CD4-positive, alpha-beta T cell treated with Interleukin-17A for 4 hours (primary cell): ENCODE measurements around the gene EFCAB8.

Experiments
- DNase-seq: peaks from one replicate; pipeline ENCODE4 v3.0.0-alpha.2; 2020; ENCODE audit warnings: mixed read lengths

The EFCAB8 gene

GRCh38 chr20:33009214-33010132 lies 150.8 kb downstream of the EFCAB8 start:
- no peak for DNase-seq

GRCh38 chr20:33010133-33010504 lies 151.4 kb downstream of the EFCAB8 start:
- DNase-seq = no peak

DNA sequence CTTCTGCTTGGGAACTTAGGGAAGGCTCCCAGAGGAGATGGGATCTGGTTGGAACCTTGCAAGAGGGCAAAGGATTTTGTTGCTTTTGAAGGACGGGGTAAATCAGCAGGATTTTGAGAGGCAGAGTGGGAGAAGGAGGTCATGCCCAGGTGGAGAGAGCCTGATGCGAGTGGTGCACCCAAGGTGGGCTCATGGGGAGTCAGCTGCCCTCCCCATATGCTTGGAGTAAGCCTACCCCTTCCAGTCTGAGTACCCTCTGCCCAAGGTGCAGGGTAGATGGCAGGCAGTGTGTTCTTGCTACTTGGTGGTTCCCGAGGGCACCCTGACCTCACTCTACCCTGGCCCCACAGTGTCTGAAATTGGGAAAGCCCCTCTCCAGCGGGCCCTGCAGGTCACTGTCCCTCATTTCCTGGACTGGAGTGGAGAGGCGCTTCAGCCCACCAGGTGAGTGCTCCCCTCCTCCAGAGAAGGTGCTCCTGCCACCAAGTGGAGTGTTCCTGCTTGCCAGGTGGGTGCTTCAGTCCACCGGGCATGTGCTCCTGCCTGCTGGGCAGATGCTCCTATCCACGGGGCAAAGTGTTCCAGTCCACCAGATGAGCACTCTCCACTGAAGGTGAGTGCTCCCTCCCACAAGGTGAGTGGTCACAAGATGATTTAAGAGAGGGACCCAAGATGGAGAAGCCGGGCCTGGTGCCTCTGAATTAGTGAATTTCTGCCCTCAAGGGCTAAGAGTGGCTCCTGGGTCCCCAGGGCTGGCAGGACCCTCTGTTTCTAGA lies 152.1 kb downstream of the EFCAB8 start:
- no peak for DNase-seq
